NCI-H524 treated with DMSO at 0.1 percent for 48 hours (cell line): Measurements from ENCODE around the gene ARHGAP26.

Experiments
- DNase-seq: peaks from one replicate; lab custom pipeline; 2025; lab: John Stamatoyannopoulos, UW

ARHGAP26 gene

GRCh38 chr5:142769793-142770649 is at the start of gene ARHGAP26:
TSS of gene ARHGAP26 (plus strand) at chr5:142770377. CDS start at chr5:142770762, 385 bp downstream.
- peak; percentile 69 for DNase-seq

- no peak for DNase-seq
Measured at GRCh38 chr5:142720641-142721271, 49.4 kb upstream of the ARHGAP26 start.

GRCh38 chr5:142722146-142722545 is 48.0 kb upstream of the ARHGAP26 start:
- DNase-seq: no peak

- DNase-seq: no peak
Measured at GRCh38 chr5:142722896-142723295, 47.3 kb upstream of the ARHGAP26 start.

GRCh38 chr5:142724821-142725220 is 45.4 kb upstream of the ARHGAP26 start:
- no peak for DNase-seq

GRCh38 chr5:142725231-142726187 is 44.7 kb upstream of the ARHGAP26 start:
- DNase-seq: no peak

GRCh38 chr5:142726188-142726731 is 43.9 kb upstream of the ARHGAP26 start:
- DNase-seq: no peak

- DNase-seq: no peak
Measured at GRCh38 chr5:142727735-142728047, 42.5 kb upstream of the ARHGAP26 start.

- DNase-seq: no peak
Measured at GRCh38 chr5:142735323-142736246, 34.6 kb upstream of the ARHGAP26 start.

- DNase-seq: no peak
Measured at GRCh38 chr5:142736247-142736632, 33.9 kb upstream of the ARHGAP26 start.

GRCh38 chr5:142737179-142737578 is 33.0 kb upstream of the ARHGAP26 start:
- DNase-seq: no peak

- no peak for DNase-seq
Measured at GRCh38 chr5:142740474-142741242, 29.5 kb upstream of the ARHGAP26 start.

- DNase-seq: no peak
Measured at GRCh38 chr5:142743592-142744441, 26.4 kb upstream of the ARHGAP26 start.

GRCh38 chr5:142745268-142745667 is 24.9 kb upstream of the ARHGAP26 start:
- DNase-seq: no peak

GRCh38 chr5:142746532-142747433 is 23.4 kb upstream of the ARHGAP26 start:
- no peak for DNase-seq

- DNase-seq: no peak
Measured at GRCh38 chr5:142748132-142748531, 22.0 kb upstream of the ARHGAP26 start.

GRCh38 chr5:142748568-142749249 is 21.5 kb upstream of the ARHGAP26 start:
- DNase-seq: no peak

- DNase-seq: no peak
Measured at GRCh38 chr5:142749321-142749720, 20.9 kb upstream of the ARHGAP26 start.
